T47D (cell line): ENCODE measurements around the gene S100A14.
A peak's percentile ranks its signal among the peaks of the same experiment; 100 is the strongest.
"Not testable (repeated sequence)": the region's sequence is repeated elsewhere in the genome, so short reads cannot be mapped to it uniquely, and the experiment has no call there.

Source experiments
- DNase-seq, 2 experiments: peaks; one replicate each; pipeline versions ENCODE4 v3.0.0 to v3.0.0-alpha.2; 2011 to 2012; ENCODE audit warnings: low read depth in 1 of 2, low spot score in 1 of 2
- JUND ChIP-seq: IDR thresholded peaks from 2 replicates; pipeline ENCODE4 v1.6.1; 2012; ENCODE audit warnings: low read depth
- in situ Hi-C: cut with HindIII; loops from 2 replicates; pipeline ENCODE4 v1.10.0; 2016; ENCODE audit warnings: low sequenced_read_pairs, low pct_unique_long_range_greater_than_20kb

The S100A14 gene

DNA sequence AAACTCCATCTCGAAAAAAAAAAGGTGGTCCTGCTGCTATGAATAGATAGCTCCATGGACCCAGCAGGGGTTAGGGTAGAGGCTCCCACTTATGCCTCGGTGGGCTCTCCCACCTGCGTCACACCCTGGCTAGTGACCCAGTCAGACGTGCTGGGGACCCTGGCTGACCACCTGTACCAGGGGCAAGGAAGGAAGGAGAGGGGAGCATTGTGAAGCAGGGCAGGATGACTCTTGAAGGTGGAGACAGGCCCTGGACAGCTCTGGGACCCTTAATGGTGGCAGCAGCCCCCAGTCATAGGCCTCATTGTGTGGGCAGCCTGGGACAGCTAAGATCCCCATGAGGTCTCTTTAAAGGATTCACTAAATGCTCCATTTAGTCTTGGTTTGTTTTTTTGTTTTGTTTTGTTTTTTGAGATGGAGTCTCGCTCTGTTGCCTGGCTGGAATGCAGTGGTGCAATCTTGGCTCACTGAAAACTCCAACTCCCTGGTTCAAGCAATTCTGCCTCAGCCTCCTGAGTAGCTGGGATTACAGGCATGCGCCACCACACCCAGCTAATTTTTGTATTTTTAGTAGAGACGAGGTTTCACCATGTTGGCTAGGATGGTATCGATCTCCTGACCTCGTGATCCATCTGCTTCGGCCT, 32.0 kb upstream of the S100A14 start:
- TF ChIP-seq JUND = no peak
- no peak for DNase-seq
- in situ Hi-C loops = no loop called here

DNA sequence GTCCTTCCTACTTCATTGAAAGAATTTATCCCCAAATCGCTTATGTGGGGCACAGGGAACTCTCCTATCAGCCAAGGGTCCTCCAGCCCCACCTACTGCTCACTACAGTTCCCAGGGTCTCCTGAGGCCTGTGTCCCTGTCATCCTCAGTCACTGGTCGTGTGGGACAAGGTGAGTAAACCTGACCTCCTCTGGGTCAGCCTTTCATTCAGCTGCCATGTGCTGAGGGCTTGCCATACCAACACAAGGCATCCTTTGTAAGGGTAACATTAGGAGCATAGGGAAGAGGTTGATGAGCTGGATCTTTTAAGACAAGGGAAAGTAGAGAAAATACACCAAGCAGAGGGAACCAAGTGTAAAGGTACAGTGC, 31.2 kb upstream of the S100A14 start:
- no peak for TF ChIP-seq JUND
- DNase-seq = no peak
- in situ Hi-C loops = no loop called here

DNA sequence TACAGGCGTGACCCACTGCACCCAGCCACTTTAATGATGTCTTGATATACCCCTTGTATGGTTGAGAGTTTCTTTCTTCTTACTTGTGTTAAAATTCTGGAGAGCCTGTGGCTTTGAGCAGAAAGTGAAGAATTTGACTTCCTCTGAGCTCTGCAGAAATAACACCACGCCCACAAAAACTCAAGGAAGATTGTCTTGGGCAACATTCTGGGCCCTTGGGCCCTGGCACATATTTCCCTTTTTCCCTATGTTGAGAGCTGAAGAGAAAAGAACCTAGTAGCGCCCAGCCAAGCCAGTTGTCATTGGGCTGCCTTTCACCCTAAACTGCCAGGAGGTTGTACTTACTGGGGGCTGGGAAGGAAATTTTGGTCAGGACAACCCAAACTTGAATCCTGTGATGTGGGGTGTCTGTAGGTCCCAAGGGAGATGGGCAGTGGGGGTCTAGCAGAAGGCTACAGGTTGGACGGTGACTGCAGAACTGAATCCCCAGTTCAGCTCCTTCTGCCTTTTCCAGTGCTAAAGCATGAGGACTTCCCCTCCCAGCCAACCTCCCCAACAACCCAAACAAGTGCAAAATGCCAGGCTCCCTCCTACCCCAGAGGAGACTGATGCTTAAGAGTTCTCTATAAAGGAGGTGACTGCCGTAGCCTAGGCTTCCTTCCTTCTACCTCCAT, 30.7 kb upstream of the S100A14 start:
- no peak for DNase-seq
- in situ Hi-C loops = no loop called here

DNA sequence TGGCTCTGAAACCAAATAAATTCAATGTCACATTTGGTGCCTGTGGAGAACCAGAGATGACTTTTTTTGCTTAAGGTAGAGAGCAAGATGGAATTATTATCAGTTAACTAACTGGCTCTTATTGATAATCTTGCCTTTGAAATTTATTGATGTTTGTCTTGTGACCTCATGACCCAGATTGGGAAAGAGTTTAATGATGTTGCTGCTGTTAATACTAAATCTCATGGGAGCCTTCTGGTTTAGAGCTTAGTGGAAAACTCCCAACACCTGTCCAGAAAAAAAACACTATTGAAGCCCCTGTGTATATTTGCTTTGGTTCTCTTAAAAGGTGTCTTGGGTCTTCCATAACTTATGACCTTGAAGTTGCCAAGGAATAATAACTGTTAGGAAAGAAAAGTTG, 27.7 kb upstream of the S100A14 start:
- no peak for TF ChIP-seq JUND
- no peak for DNase-seq
- in situ Hi-C loops = no loop called here

More for the DNA sequence above, 30.7 kb upstream of the S100A14 start:
- TF ChIP-seq JUND = no peak

DNA sequence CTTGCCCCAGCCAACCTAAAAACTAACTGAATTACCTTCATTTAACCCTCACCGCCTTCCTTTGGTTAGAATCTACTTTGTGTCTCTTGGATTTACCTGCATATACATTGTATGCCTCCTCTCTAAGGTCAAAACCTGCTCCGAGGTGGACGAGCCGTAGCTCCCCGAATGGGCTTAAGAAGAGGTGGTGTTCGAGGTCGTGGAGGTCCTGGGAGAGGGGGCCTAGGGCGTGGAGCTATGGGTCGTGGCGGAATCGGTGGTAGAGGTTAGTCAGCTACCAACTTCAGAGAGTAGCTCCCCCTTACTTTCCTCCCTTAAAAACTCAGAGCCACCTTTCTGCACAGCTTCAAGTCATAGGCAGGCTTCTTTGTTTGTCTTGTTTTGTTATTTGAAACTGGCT, 27.0 kb upstream of the S100A14 start:
- TF ChIP-seq JUND = no peak
- DNase-seq = no peak
- in situ Hi-C loops = no loop called here

DNA sequence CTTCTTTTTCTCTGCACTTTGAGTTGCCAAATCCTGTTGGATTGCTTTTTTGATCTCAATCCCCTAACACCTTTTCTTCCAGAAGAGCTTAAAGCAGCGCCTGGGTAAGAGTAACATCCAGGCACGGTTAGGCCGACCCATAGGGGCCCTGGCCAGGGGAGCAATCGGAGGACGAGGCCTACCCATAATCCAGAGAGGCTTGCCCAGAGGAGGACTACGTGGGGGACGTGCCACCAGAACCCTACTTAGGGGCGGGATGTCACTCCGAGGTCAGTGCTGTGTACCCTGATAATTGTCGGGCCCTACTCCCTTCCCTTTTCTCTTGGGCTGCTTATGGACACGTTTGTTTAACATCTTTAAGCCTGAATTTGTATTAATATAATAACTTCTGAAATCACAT, 26.0 kb upstream of the S100A14 start:
- no peak for DNase-seq
- in situ Hi-C loops = no loop called here
- no peak for TF ChIP-seq JUND

DNA sequence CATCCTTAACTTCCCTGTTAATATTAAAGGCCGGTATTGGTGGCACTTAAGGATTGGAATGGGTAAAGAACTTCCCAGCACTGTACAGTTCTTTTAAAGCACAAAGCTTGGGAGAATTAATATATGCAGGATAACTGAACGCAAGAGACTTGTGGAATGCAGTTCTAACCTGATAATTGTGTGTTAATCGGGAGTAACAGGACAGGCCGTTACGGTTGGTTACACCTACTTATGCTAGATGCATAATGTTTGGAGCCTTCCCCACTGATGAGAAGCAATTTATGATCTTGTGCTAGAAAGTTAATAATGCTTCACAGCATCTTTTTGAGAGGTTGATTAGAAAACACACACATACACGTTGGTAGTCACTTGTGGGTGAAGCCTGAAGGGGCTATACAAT, 24.7 kb upstream of the S100A14 start:
- DNase-seq = no peak
- in situ Hi-C loops = no loop called here
- TF ChIP-seq JUND = no peak

DNA sequence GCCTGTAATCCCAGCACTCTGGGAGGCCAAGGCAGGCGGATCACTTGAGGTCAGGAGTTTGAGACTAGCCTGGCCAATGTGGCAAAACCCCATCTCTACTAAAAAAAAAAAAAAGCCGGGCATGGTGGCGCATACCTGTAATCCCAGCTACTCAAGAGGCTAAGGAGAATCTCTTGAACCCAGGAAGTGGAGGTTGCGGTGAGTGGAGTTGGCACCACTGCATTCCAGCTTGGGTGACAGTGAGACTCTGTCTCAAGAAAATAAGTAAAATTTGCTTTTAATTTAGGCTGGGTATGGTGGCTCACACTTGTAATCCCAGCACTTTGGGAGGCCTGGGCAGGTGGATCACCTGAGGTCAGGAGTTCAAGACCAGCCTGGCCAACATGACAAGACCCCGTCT, 24.1 kb upstream of the S100A14 start:
- DNase-seq, in situ Hi-C loops: not testable (repeated sequence)

DNA sequence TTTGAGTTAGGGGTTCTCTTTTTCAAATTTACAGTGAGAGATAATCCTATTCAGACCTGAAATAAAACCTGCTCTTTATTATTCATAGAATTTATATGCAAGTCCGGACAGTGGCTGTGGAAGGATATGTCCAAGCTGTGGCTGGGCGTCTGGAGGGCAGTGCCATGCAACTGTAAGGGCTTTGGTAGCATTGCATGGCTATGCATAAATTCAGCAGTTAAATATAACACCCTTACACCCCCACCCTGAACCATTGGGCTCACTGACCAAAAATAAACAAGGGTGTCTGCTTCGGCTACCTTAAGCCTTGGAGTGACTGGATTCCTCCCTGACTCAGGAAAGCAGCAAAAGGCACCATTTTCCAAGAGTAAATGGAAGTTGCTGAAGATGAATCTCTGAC, 23.2 kb upstream of the S100A14 start:
- DNase-seq = no peak
- no peak for TF ChIP-seq JUND
- in situ Hi-C loops = no loop called here

DNA sequence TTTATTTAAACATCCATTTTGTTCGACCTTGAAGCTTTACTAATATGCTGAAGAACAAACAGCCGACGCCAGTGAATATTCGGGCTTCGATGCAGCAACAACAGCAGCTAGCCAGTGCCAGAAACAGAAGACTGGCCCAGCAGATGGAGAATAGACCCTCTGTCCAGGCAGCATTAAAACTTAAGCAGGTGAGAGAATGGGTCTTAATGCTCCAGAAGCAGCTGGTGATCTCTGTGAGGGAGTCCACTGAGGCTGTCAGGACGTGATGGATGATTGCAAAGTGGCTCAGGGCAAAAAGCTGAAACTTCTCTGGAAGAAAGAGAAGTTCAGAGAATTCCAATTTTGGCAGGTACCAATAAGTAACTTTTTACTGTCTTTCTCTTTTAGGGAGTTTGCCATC, 22.1 kb upstream of the S100A14 start:
- no peak for TF ChIP-seq JUND
- in situ Hi-C loops = no loop called here
- DNase-seq = no peak

DNA sequence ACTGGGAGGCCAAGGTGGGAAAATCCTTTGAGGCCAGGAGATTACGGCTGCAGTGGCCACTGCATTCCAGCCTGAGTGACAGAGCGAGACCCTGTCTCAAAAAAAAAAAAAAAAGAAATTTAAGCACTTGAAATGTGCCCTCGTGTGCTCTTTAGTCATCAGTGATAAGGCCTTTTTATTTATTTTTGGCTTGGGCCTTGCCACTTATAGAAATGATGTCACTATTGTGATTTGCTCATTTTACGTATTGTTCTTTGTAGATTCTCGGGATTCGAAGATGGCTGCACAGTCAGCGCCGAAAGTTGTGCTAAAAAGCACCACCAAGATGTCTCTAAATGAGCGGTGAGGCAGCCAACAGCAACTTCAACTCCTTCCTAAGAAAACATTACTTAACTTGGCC, 20.2 kb upstream of the S100A14 start:
- TF ChIP-seq JUND = no peak
- in situ Hi-C loops = no loop called here
- DNase-seq = no peak

DNA sequence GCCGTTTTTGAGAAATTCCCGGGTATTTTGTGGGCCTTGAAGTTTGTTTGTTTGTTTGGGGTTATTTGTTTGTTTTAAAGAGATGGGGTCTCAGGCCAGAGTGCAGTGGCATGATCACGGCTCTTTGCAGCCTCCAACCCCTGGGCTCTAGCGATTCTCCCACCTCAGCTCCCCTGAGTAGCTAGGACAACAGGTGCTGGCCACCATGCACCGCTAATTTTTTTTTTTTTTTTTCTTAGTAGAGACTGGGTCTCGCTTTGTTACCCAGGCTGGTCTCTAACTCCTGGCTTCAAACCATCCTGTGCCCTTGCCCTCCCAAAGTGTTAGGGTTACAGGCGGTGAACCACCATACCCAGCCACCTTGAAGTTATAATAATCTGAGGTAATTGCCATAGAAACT, 19.7 kb upstream of the S100A14 start:
- DNase-seq = no peak
- no peak for TF ChIP-seq JUND
- in situ Hi-C loops = no loop called here

DNA sequence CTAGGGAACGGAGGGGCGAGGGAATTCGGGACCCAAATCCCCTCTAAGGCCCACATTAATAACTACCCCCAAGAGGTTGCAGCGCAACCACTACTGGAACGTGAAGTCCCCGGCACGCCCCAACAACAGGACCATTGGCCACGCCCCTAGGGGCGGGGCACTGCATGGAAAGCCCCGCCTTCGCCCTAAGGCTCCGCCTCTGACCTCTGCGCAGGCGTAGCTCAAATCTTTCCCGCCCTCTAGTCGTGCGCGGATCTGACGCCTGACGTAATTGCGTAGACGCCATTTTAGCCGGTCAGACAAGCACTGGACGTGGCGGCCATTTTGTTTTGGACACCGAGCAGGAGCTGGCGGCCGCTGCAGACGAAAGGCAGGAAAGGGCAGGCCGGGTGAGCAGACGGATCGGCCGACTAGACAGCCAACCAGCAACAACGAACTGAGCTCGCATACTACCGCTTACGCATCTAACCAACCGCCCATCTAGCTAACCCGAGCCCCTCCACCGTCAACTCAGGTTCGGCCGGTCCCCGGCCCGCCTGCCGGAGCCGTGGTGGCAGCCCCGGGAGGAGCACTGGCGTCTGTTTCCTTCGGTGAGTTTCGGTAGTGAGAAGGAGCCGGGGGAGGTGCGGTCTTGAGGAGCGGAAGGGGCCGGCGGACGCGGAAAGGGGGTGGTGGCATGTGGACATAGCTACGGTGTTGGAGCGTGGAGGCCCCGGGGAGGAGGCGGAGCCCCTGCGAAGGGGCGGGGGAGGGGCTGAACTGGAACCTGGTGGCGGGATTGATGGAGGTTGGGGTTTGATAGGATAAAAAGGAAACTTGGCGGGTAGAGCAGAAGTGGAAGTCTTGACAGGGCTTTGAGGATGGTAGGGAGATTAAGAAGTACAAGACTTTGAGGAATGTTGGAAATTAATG, 17.9 kb upstream of the S100A14 start, which contains the start of gene CHTOP:
CHTOP (plus strand) TSS at position 313 of the 912 bp plus-strand sequence. CDS start 2,523 bp downstream, outside the sequence.
- DNase-seq = peak; percentile 95 to 100
- in situ Hi-C loops = no loop called here

More for the DNA sequence above, 17.9 kb upstream of the S100A14 start, which contains the start of gene CHTOP:
- no peak for TF ChIP-seq JUND
